HG03558 (cell line): Measurements from ENCODE around the gene TLE6.
A peak's percentile ranks its signal among the peaks of the same experiment; 100 is the strongest.
"Not testable (repeated sequence)": the region's sequence is repeated elsewhere in the genome, so short reads cannot be mapped to it uniquely, and the experiment has no call there.

Experiments
- ATAC-seq: cut with Tn5 transposase; IDR thresholded peaks from one replicate; pipeline ENCODE4 v1.9.1; 2021; ENCODE audit warnings: moderate number of reproducible peaks; ENCODE audit not compliant: unreplicated experiment; ENCODE audit errors: extremely low read depth

The TLE6 gene

GRCh38 chr19:3024870-3025548 lies 47.6 kb downstream of the TLE6 start:
- no peak for ATAC-seq

- no peak for ATAC-seq
Observed at GRCh38 chr19:3025549-3025886, 48.2 kb downstream of the TLE6 start.

GRCh38 chr19:3026768-3027167 lies 49.4 kb downstream of the TLE6 start:
- no peak for ATAC-seq

- no peak for ATAC-seq
Observed at GRCh38 chr19:3027292-3027691, 49.9 kb downstream of the TLE6 start.

- ATAC-seq = no peak
Observed at GRCh38 chr19:3027981-3028304, 50.6 kb downstream of the TLE6 start.

- no peak for ATAC-seq
Observed at GRCh38 chr19:3028305-3029064, 51.1 kb downstream of the TLE6 start.

- ATAC-seq = no peak
Observed at GRCh38 chr19:3029065-3029923, 51.9 kb downstream of the TLE6 start, which contains the start of gene TLE2. TLE2 (minus strand) TSS chr19:3029280; CDS start chr19:3028904, 376 bp downstream.

- ATAC-seq = no peak
Observed at GRCh38 chr19:3031607-3031867, 54.2 kb downstream of the TLE6 start.

GRCh38 chr19:3033595-3034405 lies 56.4 kb downstream of the TLE6 start:
- ATAC-seq = no peak

GRCh38 chr19:3034406-3034655 lies 57.0 kb downstream of the TLE6 start:
- ATAC-seq = no peak

- no peak for ATAC-seq
Observed at GRCh38 chr19:3034656-3035541, 57.5 kb downstream of the TLE6 start.

GRCh38 chr19:3035542-3036118 lies 58.3 kb downstream of the TLE6 start:
- ATAC-seq = peak; percentile 55

GRCh38 chr19:3036119-3036976 lies 59.0 kb downstream of the TLE6 start:
- no peak for ATAC-seq

- not testable (repeated sequence) for ATAC-seq
Observed at GRCh38 chr19:3036977-3037544, 59.7 kb downstream of the TLE6 start.

- ATAC-seq = no peak
Observed at GRCh38 chr19:3038214-3038613, 60.9 kb downstream of the TLE6 start.

GRCh38 chr19:3039125-3039524 lies 61.8 kb downstream of the TLE6 start:
- ATAC-seq = no peak

- ATAC-seq = no peak
Observed at GRCh38 chr19:3039641-3040077, 62.3 kb downstream of the TLE6 start.

- no peak for ATAC-seq
Observed at GRCh38 chr19:3041327-3041726, 64.0 kb downstream of the TLE6 start.
